HG03457 (cell line): ENCODE data around the gene RBM48.
"Not testable (repeated sequence)": the region's sequence is repeated elsewhere in the genome, so short reads cannot be mapped to it uniquely, and the experiment has no call there.

Source experiments
- ATAC-seq: cut with Tn5 transposase; IDR thresholded peaks from one replicate; pipeline ENCODE4 v1.9.1; 2021; ENCODE audit warnings: moderate number of reproducible peaks; ENCODE audit not compliant: unreplicated experiment

Gene RBM48

DNA sequence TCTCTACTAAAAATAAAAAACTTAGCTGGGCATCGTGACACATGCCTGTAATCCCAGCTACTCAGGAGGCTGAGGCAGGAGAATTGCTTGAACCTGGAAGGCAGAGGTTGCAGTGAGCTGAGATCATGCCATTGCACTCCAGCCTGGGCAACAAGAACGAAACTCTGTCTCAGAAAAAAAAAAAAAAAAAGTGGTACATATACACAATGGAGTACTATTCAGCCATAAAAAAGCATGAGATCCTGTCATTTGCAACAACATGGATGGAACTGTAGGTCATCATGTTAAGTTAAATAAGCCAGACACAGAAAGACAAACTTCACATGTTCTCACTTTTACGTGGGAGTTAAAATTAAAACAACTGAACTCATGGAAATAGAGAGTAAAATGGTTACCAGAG, 14.9 kb downstream of the RBM48 start:
- not testable (repeated sequence) for ATAC-seq

- not testable (repeated sequence) for ATAC-seq
Observed at GRCh38 chr7:92545116-92545515, 16.5 kb downstream of the RBM48 start.

DNA sequence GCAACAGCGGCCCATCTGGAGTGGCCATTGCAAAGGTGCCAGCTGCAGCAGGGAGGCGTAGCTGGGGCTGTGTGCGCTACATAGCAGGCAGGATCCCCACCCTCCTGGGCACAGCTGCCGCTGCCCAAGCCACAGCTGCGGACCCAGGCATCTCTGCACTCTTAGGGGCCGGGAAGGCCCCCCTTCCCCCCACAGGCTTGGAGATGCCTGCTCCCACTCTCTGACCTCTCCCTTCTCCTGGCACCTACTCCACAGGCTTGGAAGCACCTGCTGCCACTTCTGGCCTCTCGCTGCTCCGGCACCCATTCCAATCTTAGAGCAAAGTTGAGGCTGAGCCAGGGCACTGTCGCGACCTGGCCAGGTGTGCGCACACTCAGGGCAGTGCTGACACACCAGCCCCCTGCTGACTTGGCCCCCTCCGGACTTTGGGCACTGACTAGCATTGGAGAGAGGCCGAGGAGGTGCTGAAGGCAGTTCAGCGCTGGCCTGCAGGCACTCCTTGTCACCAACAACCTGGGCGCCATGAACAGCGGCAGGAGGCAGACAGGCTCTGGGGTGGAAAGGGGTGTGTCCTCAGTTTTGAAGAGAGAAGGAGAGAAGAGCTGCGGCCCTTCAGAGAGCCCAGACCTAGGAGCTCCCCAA, 18.4 kb downstream of the RBM48 start:
- ATAC-seq: no peak

- ATAC-seq: no peak
Observed at GRCh38 chr7:92547579-92547978, 19.0 kb downstream of the RBM48 start.

GRCh38 chr7:92550194-92550593, 21.6 kb downstream of the RBM48 start:
- no peak for ATAC-seq

- no peak for ATAC-seq
Observed at GRCh38 chr7:92557249-92557648, 28.7 kb downstream of the RBM48 start.

DNA sequence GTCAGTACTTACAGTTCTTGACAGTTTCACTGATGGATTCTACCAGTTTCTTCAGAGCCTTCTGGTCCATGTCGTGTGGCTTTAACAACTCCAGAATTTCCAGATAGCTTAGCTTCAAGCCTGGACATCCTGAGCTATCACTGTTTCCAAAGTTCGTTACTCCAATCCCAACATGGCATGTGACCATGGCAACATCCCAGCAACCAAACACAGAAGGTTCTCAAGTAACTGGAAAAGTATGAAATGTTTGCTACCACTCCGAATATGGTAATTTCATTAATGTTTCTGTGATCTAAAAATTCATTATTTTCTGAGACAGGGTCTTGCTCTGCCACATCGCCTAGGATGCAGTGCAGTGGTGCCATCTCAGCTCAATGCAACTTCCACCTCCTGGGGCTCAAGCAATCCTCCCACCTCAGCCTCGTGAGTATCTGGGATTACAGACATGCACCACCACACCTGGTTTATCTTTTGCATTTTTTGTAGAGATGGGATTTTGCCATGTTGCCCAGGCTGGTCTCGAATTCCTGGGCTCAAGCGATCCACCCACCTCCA, 29.3 kb downstream of the RBM48 start:
- no peak for ATAC-seq

DNA sequence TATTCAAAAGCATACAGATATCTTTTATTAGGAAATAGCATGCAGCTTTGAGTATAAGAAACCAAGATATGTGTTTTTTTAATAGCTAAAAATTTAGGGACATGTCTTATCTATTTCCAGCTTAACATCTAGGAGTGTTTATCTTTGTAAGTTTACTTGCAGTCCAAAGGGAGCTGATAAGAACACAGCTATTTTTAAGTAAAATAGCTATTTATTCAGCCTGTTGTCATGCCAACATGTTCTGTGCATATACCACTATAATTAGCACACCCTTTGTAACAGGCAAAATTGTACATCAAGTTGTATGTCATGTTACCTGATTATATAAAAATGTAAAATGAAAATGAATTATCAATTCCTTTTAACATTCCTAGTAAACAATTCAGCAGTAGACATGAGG, 32.0 kb downstream of the RBM48 start:
- ATAC-seq: no peak

DNA sequence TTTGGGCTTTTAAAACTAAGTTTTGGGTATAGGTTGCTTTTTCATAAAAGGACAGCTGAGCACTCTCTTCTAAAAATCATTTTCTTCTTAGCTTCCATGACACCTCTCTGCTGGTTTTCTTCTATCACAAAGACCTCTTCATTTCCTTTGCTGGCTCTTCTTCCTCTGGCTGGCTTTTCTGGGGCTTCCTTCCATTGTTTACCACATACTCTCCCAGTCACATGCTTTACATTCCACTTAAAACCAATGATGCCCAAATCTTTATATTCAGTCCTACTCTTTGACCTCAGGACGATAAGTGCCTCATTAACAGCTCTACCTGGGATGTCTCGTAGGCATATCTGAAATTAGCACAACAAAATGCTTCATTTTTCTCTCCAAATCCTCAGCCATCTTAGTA, 34.8 kb downstream of the RBM48 start:
- no peak for ATAC-seq

DNA sequence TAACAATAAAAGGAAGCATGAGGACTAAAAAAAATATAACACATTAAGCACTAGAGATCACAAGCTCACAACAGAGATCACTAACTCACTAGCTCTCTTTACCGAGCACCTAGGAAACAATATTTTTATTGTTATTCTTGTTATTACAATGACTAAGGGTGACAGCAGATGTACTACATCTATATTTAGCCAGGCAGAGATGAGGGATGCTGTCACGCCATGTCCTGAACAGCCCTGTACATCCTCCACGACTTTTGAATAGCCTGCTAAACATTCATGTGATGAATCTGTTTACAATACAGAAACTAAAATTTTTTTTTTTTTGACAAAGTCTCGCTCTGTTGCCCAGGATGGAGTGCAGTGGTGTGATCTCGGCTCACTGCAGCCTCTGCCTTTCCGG, 38.9 kb downstream of the RBM48 start:
- no peak for ATAC-seq

DNA sequence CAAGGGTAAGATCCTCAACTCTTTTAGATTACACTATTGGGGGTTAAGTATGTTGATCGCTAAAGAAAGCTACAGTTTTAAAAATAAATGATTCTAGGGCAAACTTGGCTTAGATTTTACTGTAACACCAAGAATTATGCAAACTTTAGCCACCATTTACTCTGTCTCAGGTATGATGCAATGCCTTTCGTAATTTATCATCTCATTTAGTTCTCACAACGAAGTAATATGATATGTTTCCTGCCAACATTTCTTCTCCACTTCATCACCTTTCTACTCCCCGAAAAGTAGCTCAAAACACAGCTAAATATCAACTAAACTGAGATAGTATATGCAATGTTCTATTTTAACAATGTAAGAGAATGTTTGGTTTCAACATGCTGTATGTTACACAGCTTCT, 40.5 kb downstream of the RBM48 start:
- no peak for ATAC-seq

GRCh38 chr7:92576296-92576695, 47.7 kb downstream of the RBM48 start:
- ATAC-seq: no peak

- no peak for ATAC-seq
Observed at GRCh38 chr7:92582948-92583347, 54.4 kb downstream of the RBM48 start.

- no peak for ATAC-seq
Observed at GRCh38 chr7:92584953-92585352, 56.4 kb downstream of the RBM48 start.

DNA sequence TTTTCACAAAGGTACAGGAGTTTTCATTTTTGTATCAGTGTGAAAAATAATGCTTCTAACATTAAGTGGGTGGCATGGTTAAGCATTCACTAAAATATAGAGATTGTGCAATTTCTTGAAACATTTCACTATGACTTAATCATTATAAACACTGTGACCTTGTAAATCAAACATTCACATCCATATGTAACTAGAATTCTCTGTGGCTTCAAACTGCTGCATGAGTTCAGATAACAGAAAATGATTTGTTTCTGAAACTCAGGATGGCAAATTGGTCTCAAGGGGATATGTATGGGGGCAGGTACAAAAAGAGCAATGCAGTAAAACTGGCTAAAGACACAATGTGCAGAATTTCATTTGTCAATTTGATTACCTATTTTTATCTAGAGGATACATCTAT, 57.8 kb downstream of the RBM48 start:
- no peak for ATAC-seq

GRCh38 chr7:92586841-92587240, 58.2 kb downstream of the RBM48 start:
- no peak for ATAC-seq
